ENCODE data around the gene NDUFAF5. TPM values are rescaled to one million over a fixed set of nuclear protein-coding genes. Genes with fewer than 3 reads are reported as not detected.
A peak's percentile ranks its signal among the peaks of the same experiment; 100 is the strongest.

The NDUFAF5 gene
- polyA plus RNA-seq, 3 donors, result 28.0 to 31.5 (median 29.0) TPM

GRCh38 chr20:13819885-13820645 lies 35.2 kb downstream of the NDUFAF5 start:
- peak; percentile 21 to 45 (median 43) for DNase-seq (ENCODE audit: low read depth in 3 of 3, low spot score in 2 of 3)

- DNase-seq (ENCODE audit: low read depth in 3 of 3, low spot score in 2 of 3), result no peak
Observed at GRCh38 chr20:13821876-13822275, 37.0 kb downstream of the NDUFAF5 start.

DNA sequence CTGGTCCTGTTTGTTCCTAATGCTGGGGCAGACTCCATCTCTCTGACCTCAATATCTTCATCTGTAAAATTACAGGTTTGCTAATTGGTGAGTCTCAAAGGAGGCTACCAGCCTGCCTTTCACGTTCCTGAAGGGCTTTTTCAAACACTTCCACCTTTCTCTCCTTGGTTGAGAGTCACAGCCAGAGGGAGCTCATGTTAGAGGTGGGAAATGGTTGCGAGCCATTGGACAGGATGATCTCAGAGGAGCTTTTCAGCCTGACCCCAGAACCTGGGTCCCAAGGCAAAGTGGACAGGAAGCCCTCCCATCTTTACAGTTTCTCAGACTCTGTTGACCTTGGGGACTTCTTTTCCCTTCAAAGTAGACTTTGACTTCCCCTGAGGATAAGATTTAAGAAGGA lies 37.6 kb downstream of the NDUFAF5 start:
- DNase-seq (ENCODE audit: low read depth in 3 of 3, low spot score in 2 of 3), result no peak

DNA sequence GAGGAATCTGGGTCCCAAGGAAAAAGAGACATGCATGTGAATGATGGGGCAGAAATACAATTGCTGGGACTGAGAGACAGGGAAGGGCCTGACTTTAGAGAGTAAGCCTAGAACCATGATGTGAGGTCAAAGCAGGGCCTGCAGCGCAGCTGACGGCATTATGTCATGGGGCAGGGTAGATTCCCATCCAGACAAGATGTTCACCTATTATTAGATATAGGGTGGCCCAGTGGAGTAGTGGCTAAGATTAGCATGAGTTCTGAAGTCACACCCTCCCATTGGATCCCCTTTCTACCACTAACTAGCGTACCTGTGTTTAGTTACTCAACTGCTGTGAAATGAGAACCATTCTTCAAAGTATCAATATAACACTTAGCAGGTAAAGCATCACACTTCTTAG lies 39.6 kb downstream of the NDUFAF5 start:
- DNase-seq (ENCODE audit: low read depth in 3 of 3, low spot score in 2 of 3), result no peak

DNA sequence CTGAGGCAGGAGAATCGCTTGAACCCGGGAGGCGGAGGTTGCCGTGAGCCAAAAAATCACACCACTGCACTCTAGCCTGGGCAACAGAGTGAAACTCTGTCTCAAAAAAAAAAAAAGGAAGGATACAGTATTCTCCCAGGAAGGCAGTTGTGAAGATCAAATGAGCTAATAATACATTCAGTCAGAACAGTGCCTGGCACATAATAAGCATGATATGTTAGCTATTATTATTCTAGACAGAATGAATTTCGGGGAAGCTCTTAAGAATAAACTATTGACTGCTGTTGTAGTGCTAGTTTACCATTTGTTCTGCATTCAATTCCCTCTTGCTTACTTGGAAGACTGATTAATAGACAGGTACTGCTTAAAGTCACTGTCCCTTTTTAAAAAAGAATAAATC lies 40.6 kb downstream of the NDUFAF5 start:
- DNase-seq (ENCODE audit: low read depth in 3 of 3, low spot score in 2 of 3), result no peak

GRCh38 chr20:13831476-13831875 lies 46.6 kb downstream of the NDUFAF5 start:
- DNase-seq (ENCODE audit: low read depth in 3 of 3, low spot score in 2 of 3), result no peak

DNA sequence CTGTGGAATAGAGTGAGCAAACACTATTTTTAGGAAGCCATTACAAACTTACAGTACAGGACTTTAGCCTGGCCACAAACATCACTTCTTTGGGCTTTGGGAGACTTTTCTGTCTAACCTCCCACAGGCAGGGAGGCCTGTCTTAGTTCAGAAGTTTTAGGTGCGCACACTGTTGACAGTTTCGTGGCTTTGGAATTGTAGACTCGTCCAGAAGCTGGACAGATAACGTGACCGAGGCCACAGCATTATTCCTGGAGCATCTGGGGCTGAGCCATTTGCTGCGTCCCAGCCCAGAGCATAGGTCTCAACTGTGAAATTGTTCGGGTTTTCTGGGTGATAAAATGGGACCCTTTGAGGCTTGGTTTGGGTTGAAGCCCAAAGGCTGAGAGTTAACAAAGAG lies 53.8 kb downstream of the NDUFAF5 start:
- DNase-seq (ENCODE audit: low read depth in 3 of 3, low spot score in 2 of 3), result no peak

DNA sequence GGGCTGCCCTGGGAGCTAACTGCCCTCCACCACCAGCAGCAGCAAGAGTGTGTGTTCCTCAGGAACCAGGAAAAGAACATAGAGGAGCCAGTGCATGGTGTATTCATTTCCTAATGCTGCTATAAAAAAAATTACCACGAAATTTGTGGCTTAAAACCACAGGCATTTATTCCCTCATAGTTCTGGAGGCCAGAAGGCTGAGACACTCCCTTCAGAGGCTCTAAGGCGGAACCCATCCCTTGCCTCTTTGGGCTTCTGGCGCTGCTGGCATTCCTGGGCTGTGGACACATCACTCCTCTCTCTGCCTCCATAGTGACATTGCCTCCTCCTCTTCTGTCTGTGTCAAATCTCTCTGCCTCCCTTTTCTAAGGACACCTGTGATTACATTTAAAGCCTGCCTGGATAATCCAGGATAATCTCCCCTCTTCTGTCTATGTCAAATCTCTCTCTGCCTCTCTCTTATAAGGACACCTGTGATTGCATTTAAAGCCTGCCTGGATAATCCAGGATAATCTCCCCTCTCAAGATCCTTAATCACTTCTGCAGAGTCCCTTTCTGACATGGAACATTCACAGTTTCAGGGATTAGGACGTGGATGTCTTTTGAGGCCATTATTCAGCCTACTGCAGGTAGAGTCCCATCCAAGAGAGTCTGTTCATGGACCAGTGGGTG lies 54.7 kb downstream of the NDUFAF5 start:
- no peak for DNase-seq (ENCODE audit: low read depth in 3 of 3, low spot score in 2 of 3)

DNA sequence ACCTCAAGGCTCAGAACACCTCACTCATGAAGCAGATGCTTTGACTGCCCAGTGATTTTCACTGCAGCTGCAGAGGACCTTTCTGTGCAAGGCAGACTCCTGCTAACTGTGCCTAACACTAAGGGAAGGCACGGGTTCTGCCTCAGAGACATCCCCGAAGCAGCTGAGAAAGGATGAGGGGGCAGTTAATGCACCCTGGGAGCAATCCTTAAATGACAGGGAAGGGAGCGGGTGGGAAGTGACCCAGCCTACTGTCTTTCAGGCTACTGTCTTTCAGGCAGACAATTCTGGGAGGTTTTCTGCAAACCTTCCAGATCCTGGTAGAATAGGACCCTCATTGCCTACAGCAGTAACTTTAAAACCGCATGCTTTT lies 55.3 kb downstream of the NDUFAF5 start:
- DNase-seq (ENCODE audit: low read depth in 3 of 3, low spot score in 2 of 3), result no peak

GRCh38 chr20:13841206-13841605 lies 56.4 kb downstream of the NDUFAF5 start:
- no peak for DNase-seq (ENCODE audit: low read depth in 3 of 3, low spot score in 2 of 3)

GRCh38 chr20:13844296-13844695 lies 59.5 kb downstream of the NDUFAF5 start:
- no peak for DNase-seq (ENCODE audit: low read depth in 3 of 3, low spot score in 2 of 3)

- DNase-seq (ENCODE audit: low read depth in 3 of 3, low spot score in 2 of 3), result no peak
Observed at GRCh38 chr20:13851279-13851678, 66.5 kb downstream of the NDUFAF5 start.

- no peak for DNase-seq (ENCODE audit: low read depth in 3 of 3, low spot score in 2 of 3)
Observed at GRCh38 chr20:13852306-13852705, 67.5 kb downstream of the NDUFAF5 start.

DNA sequence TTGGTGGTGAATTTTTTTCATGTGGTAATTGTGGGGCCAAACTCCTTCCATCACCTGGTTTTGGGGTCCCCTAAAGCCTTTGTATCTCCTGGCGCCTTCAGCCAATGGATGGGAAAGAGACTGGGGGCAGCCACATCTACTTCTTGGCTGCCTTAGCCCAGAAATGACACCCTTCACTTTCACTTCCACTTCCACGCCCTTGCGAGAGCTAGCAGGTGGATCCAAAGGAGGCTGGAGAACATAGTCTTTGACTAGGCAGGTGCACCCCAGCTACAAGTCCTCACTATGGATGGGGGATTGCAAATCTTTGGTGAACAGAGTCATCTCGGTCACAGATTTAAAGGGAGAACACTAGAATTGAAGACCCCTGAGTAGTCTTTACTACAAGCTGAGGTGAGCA lies 70.8 kb downstream of the NDUFAF5 start:
- no peak for DNase-seq (ENCODE audit: low read depth in 3 of 3, low spot score in 2 of 3)

GRCh38 chr20:13856354-13856753 lies 71.5 kb downstream of the NDUFAF5 start:
- no peak for DNase-seq (ENCODE audit: low read depth in 3 of 3, low spot score in 2 of 3)

- DNase-seq (ENCODE audit: low read depth in 3 of 3, low spot score in 2 of 3), result no peak
Observed at GRCh38 chr20:13857304-13857703, 72.5 kb downstream of the NDUFAF5 start.

DNA sequence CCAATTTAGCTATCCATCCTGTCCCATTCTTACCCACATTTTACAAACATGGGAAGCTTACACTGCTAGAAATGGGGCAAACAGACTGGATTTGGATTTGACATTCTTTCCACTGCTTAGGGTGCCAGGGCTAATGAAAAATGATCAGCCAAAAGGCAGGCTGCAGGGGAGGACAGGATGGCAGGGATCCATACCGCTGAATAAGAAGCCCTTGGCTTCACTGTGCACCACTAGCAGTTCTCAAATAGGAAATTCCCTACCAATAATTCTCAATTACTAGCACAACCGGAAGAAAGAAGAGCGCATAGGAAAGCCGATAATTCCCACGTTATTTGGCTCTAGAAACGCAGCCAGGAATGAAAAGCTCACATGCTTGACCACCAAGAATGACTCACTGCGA lies 73.1 kb downstream of the NDUFAF5 start:
- DNase-seq (ENCODE audit: low read depth in 3 of 3, low spot score in 2 of 3), result no peak

GRCh38 chr20:13858439-13858838 lies 73.6 kb downstream of the NDUFAF5 start:
- no peak for DNase-seq (ENCODE audit: low read depth in 3 of 3, low spot score in 2 of 3)

DNA sequence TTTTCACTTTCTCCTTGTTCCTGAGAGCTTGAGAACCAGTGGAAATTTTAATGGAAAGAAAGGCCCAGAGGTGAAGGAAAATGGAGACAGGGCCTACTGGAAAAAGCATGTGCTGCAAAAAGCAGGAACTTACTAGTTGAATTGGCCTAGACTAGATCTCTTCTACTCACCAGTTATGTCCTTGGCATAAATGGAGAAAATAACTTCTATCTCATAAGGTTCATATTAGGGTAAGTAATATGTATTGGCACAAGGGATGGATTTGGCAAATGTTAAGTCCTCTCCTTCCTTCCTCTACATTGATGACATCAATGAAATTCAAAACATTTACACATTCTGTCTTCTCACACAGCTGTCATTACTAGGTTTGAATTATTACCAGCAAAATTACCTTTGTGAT lies 74.0 kb downstream of the NDUFAF5 start:
- DNase-seq (ENCODE audit: low read depth in 3 of 3, low spot score in 2 of 3), result no peak

- no peak for DNase-seq (ENCODE audit: low read depth in 3 of 3, low spot score in 2 of 3)
Observed at GRCh38 chr20:13862245-13862644, 77.4 kb downstream of the NDUFAF5 start.

- no peak for DNase-seq (ENCODE audit: low read depth in 3 of 3, low spot score in 2 of 3)
Observed at GRCh38 chr20:13863244-13863643, 78.4 kb downstream of the NDUFAF5 start.

DNA sequence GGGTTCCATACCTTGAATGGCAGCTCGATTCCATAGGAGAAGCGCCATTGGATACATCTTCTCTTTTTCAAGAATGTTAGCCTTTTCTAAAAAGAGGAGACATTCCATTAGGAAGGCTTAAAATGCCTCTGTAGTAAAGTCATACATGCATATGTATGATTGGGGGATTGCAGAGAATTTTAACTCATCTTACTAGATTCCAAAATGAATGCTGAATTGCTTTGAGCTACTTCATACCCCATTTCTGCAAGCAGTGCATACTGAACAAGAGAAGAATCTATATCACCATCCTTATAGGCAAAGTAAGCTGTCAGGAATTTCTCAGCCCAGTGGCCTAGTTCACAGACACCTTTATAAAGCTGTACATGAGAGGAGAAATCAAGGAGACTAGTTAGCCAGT lies 80.3 kb downstream of the NDUFAF5 start:
- DNase-seq (ENCODE audit: low read depth in 3 of 3, low spot score in 2 of 3), result no peak
